Body of pancreas (tissue), 4 donors: ENCODE results near the gene WDR33. TPM values are rescaled to one million over a fixed set of nuclear protein-coding genes. Genes with fewer than 3 reads are reported as not detected.

ENCODE experiments used
- ATAC-seq: fragments of 150-250 bp; one replicate; pipeline ENCODE4 v1.9.1; 2016
- DNase-seq, 4 donors: peaks; one replicate each; pipeline ENCODE4 v3.0.0-alpha.2; 2019
- H3K27ac ChIP-seq, 4 donors: fragments of 200-600 bp; sonication (generic); 1 replicate in 3 of 4; 2 replicates in 1 of 4; pipeline versions ENCODE4 v1.5.1 to v1.6.1; 2016 to 2019; ENCODE audit warnings: mild to moderate bottlenecking in 1 of 4, mixed read lengths in 1 of 4, moderate library complexity in 1 of 4
- H3K27me3 ChIP-seq, 2 donors: fragments of 200-600 bp; sonication (generic); one replicate each; pipeline ENCODE4 v1.6.0; 2016; ENCODE audit warnings: mild to moderate bottlenecking in 1 of 2
- H3K36me3 ChIP-seq, 2 donors: fragments of 200-600 bp; sonication (generic); replicated peaks in 1 of 2; 2 replicates each; pipeline ENCODE4 v1.5.1; 2016; ENCODE audit warnings: low read depth in 2 of 2; ENCODE audit not compliant: insufficient read depth in 1 of 2
- H3K4me1 ChIP-seq: fragments of 200-600 bp; sonication (generic); one replicate; pipeline ENCODE4 v1.6.0; 2016
- H3K4me3 ChIP-seq, 2 donors: fragments of 200-600 bp; sonication (generic); 1 replicate in 1 of 2; 2 replicates in 1 of 2; pipeline ENCODE4 v1.5.1; 2016 to 2019
- H3K9me3 ChIP-seq, 3 donors: fragments of 200-600 bp; sonication (generic); 1 replicate in 2 of 3; 2 replicates in 1 of 3; pipeline ENCODE4 v1.5.1; 2016
- CTCF ChIP-seq, 7 experiments: fragments of 450-650 bp in 4 of 7; fragments of 200-600 bp in 3 of 7; sonication (generic) in 3 of 7; IDR thresholded peaks; one replicate each; pipeline ENCODE4 v1.5.1; 2016 to 2019; ENCODE audit warnings: antibody characterized with exemption in 7 of 7
- POLR2A ChIP-seq, 3 donors: fragments of 450-650 bp; IDR thresholded peaks; one replicate each; pipeline ENCODE4 v1.6.1; 2016; ENCODE audit warnings: antibody characterized with exemption in 3 of 3, mild to moderate bottlenecking in 2 of 3
- WGBS, 2 donors: methylation state at CpG; one replicate each; pipeline ENCODE4 v1.1.5; 2017; 5-methylcytosine and 5-hydroxymethylcytosine counted together
- intact Hi-C: fragments of 100-400 bp; cut with DNase I; formaldehyde crosslinking; loops from one replicate; pipeline ENCODE4 v1.15.1; 2023
- total RNA-seq, 2 donors: library from RNA; depleted of rRNA; stranded (reverse); fragments of >200 nt; gene quantifications; one replicate each; pipeline ENCODE4 v1.1.0, GENCODE V29; 2016

WDR33 gene
- total RNA-seq, 2 donors from 2014 or later = 31.6 to 37.1 TPM

GRCh38 chr2:127661949-127662510 is 148.9 kb downstream of the WDR33 start:
- 46% methylated on average over 9 of the region's 9 CpGs; no CpG with 5 or more reads in 1 of the 2 donors for WGBS, 2 donors
- Histone ChIP-seq H3K27me3 (peaks cover 0 to 12% of the 10 kb centered on the region in 2 donors), H3K4me3 (no peak overlapping the region), H3K4me1 (peaks cover 4% of the 10 kb centered on the region), H3K9me3 (no peaks in the 10 kb centered on the region), H3K36me3 (no peaks in the 10 kb centered on the region), H3K27ac (no peak overlapping the region)
- intact Hi-C loops = no loop called here
- no peak for DNase-seq
- TF ChIP-seq POLR2A (IDR thresholded peaks at IDR 0.05) (no peak), CTCF (IDR thresholded peaks at IDR 0.05) (no peak)
- no peak for ATAC-seq

DNA sequence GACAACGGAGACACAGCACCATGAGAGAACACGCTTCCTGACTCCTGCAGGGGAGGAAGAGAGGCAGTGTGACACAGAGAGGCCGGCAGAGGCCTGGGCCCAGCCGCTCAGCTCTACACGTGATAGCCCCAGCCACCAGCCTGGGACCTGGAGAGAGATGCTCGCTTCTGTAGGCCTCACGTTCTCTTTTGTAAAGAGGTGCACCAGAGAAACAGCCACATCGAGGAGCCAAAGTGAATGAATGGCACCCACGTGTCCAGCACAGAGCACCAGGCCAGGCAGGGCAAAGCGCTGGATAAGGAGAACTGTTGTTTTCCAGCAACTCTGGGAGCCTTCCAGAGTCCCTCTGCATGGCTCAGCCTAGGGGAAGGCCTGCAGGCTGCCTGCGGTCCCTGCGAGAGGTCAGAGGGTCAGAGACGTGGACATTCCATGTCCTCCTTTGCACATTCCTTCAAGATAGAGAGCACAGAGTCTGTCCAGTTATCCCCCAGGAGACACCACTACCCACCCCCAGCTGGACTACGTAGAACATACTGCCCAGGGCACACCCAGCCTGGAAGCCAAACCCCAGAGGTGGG is 149.8 kb downstream of the WDR33 start:
- ATAC-seq = no peak
- peak in 1 of 4 donors; percentile 25 for DNase-seq
- TF ChIP-seq CTCF (IDR thresholded peaks at IDR 0.05) (no peak), POLR2A (IDR thresholded peaks at IDR 0.05) (no peak)
- H3K4me3 ChIP-seq = no peak overlapping the region
- H3K27ac ChIP-seq = peak overlapping the region in 2 of 4 donors; percentile 39
- WGBS, 2 donors = 77 to 79% methylated on average over 8 to 14 of the region's 14 CpGs
- H3K4me1 ChIP-seq = peaks cover 4% of the 10 kb centered on the region
- no peaks in the 10 kb centered on the region for H3K9me3 ChIP-seq
- no peaks in the 10 kb centered on the region for H3K36me3 ChIP-seq
- H3K27me3 ChIP-seq = peaks cover 0 to 12% of the 10 kb centered on the region in 2 donors
- intact Hi-C loops = no loop called here

GRCh38 chr2:127660291-127660578 is 150.7 kb downstream of the WDR33 start:
- Histone ChIP-seq H3K36me3 (no peaks in the 10 kb centered on the region), H3K4me3 (no peak overlapping the region), H3K27me3 (peaks cover 0 to 12% of the 10 kb centered on the region in 2 donors), H3K4me1 (peaks cover 4% of the 10 kb centered on the region), H3K27ac (peak overlapping the region in 1 of 4 donors; percentile 44), H3K9me3 (no peaks in the 10 kb centered on the region)
- WGBS, 2 donors = 83 to 85% methylated on average over 10 of the region's 10 CpGs
- DNase-seq (no peak), ATAC-seq (no peak)
- intact Hi-C loops = no loop called here
- TF ChIP-seq CTCF (IDR thresholded peaks at IDR 0.05) = no peak
- TF ChIP-seq POLR2A (IDR thresholded peaks at IDR 0.05) = no peak

- H3K4me1 ChIP-seq = peaks cover 4% of the 10 kb centered on the region
- H3K27ac ChIP-seq = peak overlapping the region in 2 of 4 donors; percentile 43 to 44
- DNase-seq = peak in 1 of 4 donors; percentile 15
Measured at GRCh38 chr2:127659408-127660290, 151.3 kb downstream of the WDR33 start.

More at GRCh38 chr2:127659408-127660290, 151.3 kb downstream of the WDR33 start:
- Histone ChIP-seq H3K4me3 (no peak overlapping the region), H3K27me3 (peaks cover 0 to 12% of the 10 kb centered on the region in 2 donors), H3K36me3 (no peaks in the 10 kb centered on the region), H3K9me3 (no peaks in the 10 kb centered on the region)
- peak; percentile 52 for ATAC-seq
- 74 to 79% methylated on average over 9 to 14 of the region's 14 CpGs for WGBS, 2 donors
- intact Hi-C loops = no loop called here
- no peak for TF ChIP-seq CTCF (IDR thresholded peaks at IDR 0.05)
- TF ChIP-seq POLR2A (IDR thresholded peaks at IDR 0.05) = no peak
